Hematopoietic multipotent progenitor cell treated with erythropoietin and hydrocortisone succinate and interleukin-3 and kit ligand, for 15 days (in vitro differentiated cells): ENCODE data around the gene MRPS15.
A peak's percentile ranks its signal among the peaks of the same experiment; 100 is the strongest.
"Not testable (repeated sequence)": the region's sequence is repeated elsewhere in the genome, so short reads cannot be mapped to it uniquely, and the experiment has no call there.

Source experiments
- DNase-seq: peaks from one replicate; pipeline ENCODE4 v3.0.0-alpha.2; 2015; ENCODE audit warnings: low spot score

Gene MRPS15

GRCh38 chr1:36463803-36464604 lies at the start of gene MRPS15:
TSS of gene MRPS15 (minus strand) at chr1:36464384. CDS start at chr1:36464275, 109 bp downstream.
- DNase-seq: peak; percentile 95

- DNase-seq: no peak
These were observed 48.7 kb upstream of the MRPS15 start for GRCh38 chr1:36512842-36513241.

- no peak for DNase-seq
These were observed 47.9 kb upstream of the MRPS15 start for GRCh38 chr1:36511804-36512798.

- not testable (repeated sequence) for DNase-seq
These were observed 47.0 kb upstream of the MRPS15 start for GRCh38 chr1:36511220-36511619.

- no peak for DNase-seq
These were observed 46.2 kb upstream of the MRPS15 start for GRCh38 chr1:36510418-36510817.

GRCh38 chr1:36508257-36508656 lies 44.1 kb upstream of the MRPS15 start:
- no peak for DNase-seq

- DNase-seq: no peak
These were observed 42.2 kb upstream of the MRPS15 start for GRCh38 chr1:36506276-36506920.

GRCh38 chr1:36503733-36504132 lies 39.5 kb upstream of the MRPS15 start:
- DNase-seq: no peak

- no peak for DNase-seq
These were observed 39.0 kb upstream of the MRPS15 start for GRCh38 chr1:36503159-36503558.

GRCh38 chr1:36502616-36503015 lies 38.4 kb upstream of the MRPS15 start:
- no peak for DNase-seq

- DNase-seq: not testable (repeated sequence)
These were observed 37.7 kb upstream of the MRPS15 start for GRCh38 chr1:36501911-36502310.

- DNase-seq: no peak
These were observed 33.0 kb upstream of the MRPS15 start for GRCh38 chr1:36497207-36497606.

GRCh38 chr1:36494971-36495370 lies 30.8 kb upstream of the MRPS15 start:
- DNase-seq: no peak

GRCh38 chr1:36493524-36493923 lies 29.3 kb upstream of the MRPS15 start:
- no peak for DNase-seq

GRCh38 chr1:36492491-36492890 lies 28.3 kb upstream of the MRPS15 start:
- DNase-seq: no peak

GRCh38 chr1:36489258-36490051 lies 25.3 kb upstream of the MRPS15 start:
- not testable (repeated sequence) for DNase-seq

- DNase-seq: no peak
These were observed 23.7 kb upstream of the MRPS15 start for GRCh38 chr1:36487906-36488305.

- DNase-seq: not testable (repeated sequence)
These were observed 23.1 kb upstream of the MRPS15 start for GRCh38 chr1:36487336-36487725.

GRCh38 chr1:36486439-36487335 lies 22.5 kb upstream of the MRPS15 start:
- no peak for DNase-seq

GRCh38 chr1:36486093-36486438 lies 21.9 kb upstream of the MRPS15 start:
- no peak for DNase-seq

GRCh38 chr1:36484099-36484498 lies 19.9 kb upstream of the MRPS15 start:
- no peak for DNase-seq
